Stimulated activated CD4-positive, alpha-beta T cell treated with anti-CD3 and anti-CD28 coated beads, Interleukin-4, amount 100 ng/mL, for 48 hours (primary cell): ENCODE data around the gene HAAO.
"Not testable (repeated sequence)": the region's sequence is repeated elsewhere in the genome, so short reads cannot be mapped to it uniquely, and the experiment has no call there.

Source experiments
- DNase-seq, 2 donors: peaks; one replicate each; pipeline ENCODE4 v3.0.0-alpha.2; 2020; ENCODE audit warnings: low read depth in 2 of 2

Gene HAAO

DNA sequence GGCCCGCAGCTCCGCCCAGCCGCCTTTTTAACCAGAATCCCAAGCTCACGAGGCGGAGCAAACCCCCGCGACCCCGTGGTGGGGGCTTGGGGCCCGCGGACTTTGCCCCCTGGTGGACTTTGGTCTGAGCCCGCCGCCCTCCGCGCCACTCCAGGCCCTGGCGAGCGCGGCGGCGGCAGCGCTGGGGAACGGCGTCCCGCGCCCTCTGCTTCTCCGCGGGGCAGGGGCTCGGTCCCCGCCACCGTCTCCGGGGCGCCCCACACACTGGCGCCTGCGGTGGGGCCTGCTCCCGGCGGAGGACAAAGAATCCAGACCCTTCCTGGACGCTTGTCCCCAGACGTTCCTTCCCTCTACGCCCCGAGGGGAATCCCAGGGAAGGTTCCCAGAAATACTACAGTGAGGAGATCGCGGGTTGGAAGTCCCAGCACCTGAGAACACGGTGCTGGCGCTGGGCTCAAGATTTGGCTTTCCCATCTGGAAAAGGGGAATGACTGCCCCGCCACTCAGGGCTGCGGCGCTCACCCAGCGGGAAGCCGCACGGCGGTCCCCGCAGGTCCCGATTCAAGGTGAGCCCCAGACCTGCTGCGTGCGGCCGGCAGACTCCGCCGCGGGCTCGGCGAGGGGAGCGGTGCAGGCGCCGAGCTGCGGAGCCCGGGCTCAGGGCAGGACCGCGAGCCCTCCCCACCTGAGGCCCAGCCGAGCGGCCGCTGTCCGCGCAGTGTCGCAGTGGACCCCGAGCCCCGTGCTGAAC lies at the start of gene HAAO:
TSS of gene HAAO (minus strand) at position 1 of the 751 bp plus-strand sequence. CDS start 47 bp downstream, outside the sequence.
- DNase-seq, result no peak

DNA sequence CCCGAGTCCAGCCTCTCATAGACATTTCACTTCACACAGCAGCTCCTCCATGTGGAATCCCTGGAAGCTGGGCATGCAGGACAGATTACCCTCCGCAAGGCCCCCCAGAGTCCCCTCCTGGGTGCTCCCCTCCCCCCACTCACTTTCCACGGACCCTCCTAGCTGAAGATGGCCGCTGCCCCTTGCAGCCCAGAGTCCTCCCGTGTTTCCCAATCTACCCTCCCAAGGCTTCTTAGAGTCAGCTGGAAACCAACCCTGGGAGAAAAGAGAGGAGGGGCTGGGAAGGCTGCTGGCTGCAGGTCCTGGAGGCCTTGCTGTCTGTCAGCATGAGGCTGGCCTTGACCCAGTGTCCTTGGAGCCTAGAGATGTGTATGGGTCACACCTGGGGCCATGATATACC lies 49.0 kb upstream of the HAAO start:
- no peak for DNase-seq

DNA sequence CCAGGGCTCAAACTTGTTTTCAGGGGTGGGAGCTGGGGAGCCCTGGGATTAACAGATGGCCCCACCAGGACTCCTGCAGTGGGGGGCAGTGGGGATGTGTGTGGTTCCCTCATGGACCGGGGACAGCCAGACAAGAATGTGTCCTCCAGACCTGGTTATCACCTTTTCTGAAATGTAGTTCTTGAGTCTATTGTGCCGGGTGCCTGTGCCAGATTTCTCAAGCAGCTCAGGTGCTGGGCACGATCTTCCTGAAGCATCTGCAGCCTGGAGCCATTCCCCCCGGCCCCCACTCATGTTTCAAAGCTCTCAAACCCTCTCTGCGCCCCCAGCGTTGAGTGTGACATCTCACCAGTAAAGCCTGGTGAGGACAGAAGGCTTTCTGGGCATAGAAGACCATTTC lies 48.4 kb upstream of the HAAO start:
- no peak for DNase-seq

DNA sequence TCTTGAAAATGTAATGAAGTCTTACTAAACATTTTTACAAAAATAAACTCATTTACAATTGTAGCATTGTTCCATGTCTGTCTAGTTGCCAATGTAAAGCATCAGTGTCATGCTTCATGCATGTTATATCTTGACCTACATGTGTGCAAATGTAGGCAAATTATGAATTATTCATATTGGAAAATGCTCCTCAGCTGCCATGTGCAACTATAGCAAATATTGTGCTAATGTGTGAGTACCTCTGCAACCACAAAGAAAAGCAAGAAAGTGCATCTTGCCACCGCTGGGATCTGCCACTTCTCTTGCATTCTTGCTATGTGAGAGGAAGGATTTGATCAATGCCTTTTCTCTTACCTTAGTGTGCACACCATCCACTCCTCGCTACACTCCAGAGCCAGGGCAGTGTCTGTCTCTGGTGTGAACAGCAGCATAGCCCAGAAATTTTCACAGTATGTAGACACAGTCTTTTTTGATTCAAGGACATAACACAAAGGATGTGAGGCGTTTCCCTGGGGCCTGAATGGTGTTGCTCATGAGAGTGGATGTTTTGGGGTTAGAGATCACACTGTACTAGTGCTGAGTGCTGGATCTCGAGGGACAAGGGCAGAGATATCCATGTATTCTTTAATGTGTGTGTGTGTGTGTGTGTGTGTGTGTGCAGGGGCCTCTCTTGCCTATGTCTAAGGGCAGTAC lies 47.6 kb upstream of the HAAO start:
- no peak for DNase-seq

DNA sequence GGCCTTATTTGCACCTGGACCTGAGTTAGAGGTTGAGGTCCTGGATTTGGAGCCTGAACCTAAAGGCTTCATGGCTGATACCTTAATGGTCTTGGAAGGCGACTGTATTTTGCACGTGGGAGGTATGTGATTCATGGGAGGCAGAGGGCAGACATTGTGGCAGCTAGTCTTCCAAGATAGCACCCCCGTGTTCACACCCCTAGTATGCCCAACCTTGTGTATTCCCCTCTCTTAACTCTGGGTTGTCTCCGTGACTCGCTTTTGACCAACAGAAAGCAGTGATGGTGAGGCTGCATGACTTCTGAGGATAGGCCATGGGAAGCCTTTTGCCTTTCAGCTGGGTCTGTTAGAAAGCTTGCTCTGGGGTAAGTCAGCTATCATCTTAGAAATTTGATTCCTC lies 45.8 kb upstream of the HAAO start:
- DNase-seq, result no peak

DNA sequence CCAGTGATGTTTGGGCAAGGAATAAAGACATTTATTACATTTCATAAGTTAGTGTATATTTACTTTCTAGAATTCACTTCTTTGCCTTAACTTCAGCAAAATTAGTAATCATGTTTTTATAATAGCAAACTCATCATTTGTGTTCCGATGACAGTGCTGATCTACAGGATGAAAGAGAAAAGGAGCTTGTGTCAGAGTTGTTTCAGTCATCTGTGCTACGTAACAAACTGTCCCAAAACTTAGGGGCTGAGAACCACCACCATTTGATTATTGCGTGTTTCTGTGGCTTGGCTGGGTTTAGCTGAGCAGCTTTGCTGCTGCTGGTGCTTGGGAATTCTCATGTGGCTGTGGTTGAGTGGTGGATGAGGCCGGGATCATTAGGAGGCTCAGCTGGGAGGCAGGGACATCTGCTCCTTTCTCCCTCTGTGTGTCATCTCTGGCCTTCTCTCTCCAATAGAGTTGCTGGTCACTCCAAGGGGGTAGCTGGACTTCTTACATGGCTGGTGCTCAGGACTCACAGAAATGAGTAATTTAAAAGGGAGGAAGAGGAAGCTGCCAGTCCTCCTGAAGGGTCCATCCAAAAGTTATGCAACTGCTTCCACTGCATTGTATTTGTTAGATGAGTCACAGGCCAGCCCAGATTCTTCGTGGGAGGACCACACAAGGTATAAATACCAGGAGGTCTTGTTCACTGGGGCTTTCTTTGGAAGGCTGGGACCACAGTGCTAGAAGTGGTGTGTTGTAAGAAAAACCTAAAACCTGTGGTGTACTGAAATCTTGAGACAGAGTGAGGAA lies 43.4 kb upstream of the HAAO start:
- DNase-seq, result no peak

DNA sequence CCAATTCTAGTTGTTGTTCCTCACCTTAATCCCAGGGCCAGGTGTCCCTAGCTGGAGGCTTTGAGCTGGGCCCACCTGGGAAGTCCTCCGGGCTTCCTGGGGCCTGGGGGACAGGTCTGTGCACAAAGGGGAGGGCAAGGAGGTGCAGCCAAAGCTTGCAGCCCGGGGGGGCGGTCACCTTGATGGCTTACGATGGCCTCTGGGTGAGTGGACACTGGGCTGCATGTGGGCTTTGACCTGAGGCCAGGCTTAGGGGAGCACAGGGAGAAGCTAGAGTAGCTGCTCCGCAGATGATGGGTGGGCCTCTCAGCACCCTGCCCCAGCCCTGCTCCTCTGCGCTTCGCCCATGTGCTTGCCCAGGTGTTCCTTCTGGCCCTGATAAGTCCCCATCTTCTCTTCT lies 41.8 kb upstream of the HAAO start:
- no peak for DNase-seq

DNA sequence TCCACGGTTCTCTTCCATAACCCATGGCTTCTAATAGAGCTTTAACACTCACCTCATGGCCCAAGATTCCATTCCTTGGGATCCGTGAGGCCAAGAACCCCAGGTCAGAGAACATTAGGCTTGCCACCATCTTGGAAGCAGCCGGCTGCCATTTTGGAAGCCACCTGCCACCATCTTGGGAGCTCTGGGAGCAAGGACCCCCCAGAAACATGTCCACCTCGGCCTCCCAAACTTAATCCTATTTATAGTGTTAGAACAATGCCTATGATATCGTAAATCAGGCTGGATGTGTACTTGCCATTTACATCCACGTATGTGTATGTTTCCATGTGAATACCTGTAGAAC lies 39.9 kb upstream of the HAAO start:
- no peak for DNase-seq

DNA sequence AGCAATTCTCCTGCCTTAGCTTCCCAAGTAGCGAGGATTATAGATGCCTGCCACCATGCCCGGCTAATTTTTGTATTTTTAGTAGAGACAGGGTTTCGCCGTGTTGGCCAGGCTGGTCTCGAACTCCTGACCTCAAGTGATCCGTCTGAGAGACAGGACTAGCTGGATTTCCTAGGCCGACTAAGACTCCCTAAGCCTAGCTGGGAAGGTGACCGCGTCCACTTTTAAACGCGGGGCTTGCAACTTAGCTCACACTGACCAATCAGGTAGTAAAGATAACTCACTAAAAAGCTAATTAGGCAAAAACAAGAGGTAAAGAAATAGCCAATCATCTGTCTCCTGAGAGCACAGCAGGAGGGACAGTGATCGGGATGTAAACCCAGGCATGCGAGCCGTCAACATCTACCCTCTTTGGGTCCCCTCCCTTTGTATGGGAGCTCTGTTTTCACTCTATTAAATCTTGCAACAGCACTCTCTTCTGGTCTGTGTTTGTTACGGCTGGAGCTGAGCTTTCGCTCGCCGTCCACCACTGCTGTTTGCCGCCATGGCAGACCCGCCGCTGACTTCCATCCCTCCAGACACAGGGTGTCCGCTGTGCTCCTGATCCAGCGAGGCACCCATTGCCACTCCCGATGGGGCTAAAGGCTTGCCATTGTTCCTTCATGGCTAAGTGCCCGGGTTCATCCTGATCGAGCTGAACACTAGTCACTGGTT lies 39.3 kb upstream of the HAAO start:
- not testable (repeated sequence) for DNase-seq

DNA sequence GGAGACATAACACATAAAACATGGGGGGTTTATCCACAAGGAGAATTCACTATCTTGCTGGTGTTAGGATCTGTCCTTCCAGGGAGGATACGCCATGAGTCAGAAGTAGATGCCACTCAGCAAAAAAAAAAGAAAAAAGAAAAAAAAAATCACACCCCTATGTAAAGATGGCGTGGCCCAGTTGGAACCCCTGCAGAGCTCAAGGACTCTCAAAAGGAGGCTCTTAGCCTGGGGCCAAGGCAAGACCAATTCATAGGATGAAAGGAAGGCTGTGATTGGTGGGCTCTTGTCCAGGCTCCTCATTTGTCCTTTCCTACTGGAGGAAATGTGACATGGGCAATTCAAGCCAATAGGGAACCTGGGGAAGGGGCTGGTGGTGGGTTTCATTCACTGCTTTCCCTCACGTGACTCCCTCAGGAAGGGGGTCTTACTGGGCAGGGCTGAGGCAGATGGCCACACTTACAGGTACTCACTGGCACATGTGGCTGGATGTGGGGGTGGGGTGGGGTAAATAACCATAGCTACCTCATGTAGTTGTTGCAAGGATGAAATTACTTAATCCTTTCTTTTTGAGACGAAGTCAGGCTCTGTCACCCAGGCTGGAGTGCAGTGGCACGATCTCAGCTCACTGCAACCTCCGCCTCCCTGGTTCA lies 38.7 kb upstream of the HAAO start:
- DNase-seq, result no peak

DNA sequence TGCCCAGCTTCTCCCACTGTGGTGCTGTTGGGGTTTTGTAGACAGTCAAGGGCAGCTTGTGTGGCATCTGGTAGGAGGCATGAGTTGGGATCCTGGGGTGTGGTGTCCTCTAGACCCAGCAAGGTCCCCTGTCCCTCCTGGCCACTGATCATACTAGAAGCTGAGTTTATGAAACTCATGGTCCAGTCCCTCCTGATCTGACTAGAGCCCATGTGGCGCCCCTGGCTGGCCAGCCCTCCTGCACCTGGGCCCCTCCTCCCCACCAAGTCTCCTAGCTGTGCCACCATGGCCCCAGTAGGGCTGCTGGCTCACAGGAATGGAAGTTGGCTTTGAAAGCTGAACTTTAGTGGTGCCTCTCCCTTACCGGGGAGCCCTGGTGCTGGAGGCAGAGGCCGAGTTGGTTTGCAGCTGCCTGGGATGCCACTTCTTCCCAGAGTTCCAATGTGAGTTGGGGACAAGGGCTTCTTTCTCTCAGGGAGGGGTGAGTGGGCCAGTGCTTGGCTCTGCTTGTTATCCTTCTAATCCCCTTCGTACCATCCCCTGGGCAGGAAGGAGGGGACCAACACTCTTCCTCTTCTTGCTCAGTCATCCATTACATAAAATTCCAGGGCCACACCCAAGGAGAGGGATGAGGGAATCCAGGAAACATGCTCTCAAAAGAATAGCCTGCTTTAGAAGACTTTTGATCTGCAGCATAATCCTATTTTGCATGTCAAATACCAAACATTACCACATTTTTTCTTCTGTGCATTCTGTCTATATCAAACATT lies 37.5 kb upstream of the HAAO start:
- DNase-seq, result no peak

DNA sequence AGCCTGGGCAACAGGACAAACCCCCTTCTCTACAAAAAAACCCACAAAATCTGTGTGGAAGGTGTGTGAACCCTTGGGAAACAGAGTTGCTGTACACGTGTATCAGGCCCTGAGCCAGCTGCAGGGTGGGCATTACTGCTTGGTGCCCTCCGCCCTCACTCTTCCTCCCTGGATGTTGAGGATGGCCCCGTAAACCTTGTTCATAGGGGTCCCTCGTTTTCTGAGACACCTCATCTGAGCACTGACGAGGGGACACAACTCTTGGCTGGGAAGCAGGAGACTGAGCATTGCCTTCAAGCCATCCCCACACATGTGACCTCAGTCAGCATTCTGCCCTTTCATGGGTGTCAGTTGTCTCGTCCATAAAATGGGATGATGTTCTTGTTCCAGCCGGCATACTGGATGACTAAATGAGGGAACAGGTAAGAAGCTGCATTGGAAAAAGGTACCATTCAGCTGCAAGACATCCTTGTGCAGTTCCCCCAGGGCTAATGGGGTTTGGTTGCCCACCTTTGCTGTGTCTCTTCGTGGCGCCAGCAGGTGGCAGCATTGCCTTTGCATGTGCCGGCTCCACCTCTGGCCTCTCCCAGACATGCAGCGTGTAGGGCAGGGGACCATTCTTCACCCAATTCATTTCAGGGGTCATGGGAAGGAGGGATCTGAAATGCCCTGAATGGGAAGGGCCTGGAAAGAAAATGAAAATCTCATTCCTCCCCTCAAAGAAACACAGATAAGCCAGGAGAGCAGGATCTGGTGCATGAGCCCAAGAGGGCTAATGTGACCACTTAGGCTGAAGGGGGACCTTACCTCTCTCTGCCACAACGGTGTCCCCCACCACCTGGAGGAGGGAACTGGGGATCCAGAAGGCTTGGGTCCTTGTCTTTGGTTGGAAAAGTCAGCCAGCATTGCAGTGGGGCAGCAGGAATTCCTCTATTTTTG lies 36.4 kb upstream of the HAAO start:
- DNase-seq, result peak; percentile 48 to 64

DNA sequence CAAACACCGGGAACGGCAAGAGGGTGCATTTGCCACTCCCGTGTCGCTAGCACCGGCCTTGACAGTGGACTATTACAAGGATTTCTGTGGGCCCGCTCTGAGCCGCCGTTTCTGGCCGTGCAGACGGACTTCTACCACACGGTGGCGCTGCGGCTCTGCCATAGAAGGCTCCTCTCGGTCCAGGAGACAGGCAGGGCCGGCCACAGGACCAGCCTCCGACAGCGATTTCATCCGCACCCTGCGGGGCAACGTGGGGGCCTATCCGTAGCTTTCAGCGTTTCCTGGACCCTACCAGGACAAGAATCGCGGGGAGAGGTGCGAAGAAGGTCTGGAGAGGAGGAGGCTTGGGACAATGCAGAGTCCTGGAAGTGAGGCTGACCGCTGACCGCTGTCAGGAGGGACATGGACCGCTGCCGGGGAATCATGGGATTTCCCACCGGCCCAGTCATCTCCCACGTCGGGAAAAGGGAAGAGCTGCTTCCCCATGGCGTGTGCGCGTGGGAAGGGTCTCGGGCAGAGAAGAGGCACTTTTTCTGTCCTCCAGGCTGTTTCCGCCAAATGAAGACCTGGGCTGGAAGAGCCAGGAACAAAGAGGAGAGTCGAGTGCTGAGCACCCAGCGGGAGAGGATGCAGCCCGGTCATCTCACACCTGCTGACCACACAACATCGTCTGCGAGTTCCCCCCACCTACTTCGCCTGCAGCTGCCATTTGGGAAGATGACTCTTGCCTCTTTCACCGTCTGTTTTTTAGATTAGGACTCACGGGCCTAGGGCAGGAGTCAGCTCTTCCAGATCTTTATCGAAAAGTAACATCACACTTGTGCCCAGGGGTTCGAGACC lies 35.5 kb upstream of the HAAO start:
- peak; percentile 78 to 87 for DNase-seq

DNA sequence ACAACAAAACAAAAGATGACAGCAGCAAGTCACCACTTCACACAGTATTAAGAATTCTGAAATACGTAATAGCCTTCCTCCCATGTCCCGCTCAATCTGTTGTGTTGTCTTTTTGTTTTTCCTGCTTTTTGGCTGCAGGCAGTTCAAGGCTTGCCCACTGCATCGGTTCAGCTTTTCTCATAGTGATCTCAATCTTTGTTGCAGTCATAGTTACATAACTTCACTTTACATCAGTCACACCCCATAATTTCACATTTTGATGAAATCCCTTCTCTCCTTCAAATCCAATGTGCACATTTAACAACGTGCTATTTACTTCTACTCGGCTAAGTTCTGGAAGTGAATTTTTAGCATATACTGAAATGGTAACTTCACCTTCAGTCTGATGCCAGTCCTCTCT lies 33.8 kb upstream of the HAAO start:
- DNase-seq, result no peak

DNA sequence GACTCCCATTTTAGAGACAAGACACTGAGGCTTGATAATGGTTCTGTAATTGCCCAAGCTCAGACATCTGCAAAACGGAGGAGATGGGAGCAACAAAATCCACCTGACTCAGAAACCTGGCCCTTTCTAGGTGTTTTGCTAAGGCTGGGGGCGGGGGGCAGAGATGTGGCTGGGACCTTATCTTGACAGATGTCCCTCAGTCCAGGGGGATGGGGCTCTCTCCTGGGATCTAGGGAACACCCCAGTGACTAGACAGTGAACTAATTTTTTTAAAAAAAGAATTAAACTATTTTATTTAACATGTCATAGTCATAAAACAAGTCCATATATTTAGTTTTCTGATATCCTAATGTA lies 32.0 kb upstream of the HAAO start:
- no peak for DNase-seq

DNA sequence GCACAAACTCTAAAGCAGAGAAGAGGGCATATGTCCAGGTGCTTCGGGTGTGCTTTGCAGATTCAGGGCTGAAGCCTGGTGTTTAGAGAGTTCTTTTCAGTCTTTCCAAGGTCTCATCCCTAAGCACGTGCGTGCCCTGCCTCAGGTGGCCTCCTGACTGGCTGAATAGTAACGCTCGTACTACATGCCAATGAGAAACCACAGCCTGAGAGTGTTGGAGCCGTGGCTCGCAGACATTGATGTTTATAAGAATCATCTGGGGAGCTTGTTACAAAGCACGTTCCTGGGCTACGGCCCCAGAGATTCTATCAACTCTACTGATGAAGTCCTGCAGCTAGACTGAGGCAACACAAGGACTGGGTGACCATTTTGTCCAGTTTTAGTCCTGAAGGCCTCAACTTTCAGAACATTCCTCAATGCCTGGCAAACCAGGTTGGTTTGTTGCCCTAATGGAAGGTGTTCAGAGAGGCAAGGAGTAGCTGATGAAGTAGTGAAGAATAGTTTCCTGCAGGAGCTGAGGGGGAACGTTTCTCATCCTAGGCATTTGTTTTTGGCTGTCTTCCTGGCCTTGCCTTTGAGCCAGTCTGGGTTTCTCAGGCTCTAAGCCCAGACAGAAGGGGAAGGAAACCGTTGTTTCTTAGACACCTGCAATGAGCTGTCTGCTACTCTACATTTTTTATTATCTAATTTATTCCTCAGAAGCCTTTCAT lies 31.5 kb upstream of the HAAO start:
- DNase-seq, result no peak

DNA sequence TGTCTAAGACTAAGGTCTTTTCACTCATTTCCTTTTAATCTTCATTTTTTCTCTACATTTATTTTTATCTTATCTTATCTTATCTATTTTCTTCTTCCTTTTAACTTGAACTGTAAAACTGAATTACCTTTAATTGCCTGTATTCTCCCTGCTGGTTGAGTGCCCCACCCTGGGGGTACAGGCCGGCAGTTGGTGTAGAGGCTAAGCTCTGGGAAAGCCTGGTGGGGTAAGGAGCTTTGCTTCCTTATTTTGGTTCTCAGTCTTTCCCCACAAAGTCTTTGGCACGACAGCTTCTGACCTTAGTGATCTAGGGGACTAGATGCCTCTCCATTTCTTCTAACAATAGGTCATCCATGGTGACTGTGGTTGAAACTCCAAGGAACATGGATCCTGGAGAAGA lies 26.8 kb upstream of the HAAO start:
- no peak for DNase-seq

DNA sequence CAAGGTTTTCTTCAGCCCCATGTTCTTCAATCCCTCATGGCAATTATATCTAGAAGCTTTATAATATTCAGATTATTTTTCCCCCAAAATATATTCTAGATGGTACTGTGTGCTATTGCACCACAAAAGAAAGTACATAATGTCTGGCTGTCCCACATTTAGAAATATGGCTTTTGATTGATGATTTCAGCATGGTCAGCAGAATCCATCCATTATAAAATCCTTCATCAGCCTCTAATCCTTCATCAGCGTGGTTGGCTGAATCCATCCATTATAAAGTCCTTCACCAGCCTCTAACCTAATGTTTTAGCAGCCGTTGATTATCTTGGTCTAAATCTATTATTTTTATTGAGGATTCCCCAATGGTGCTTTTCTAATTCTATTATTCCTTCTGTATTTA lies 23.3 kb upstream of the HAAO start:
- DNase-seq, result no peak
